Head of caudate nucleus (tissue), 42 donors: ENCODE data around the gene NHS.
"Not testable (repeated sequence)": the region's sequence is repeated elsewhere in the genome, so short reads cannot be mapped to it uniquely, and the experiment has no call there.

Experiments
- DNase-seq, 42 donors: peaks; one replicate each; pipeline versions ENCODE4 v3.0.0 to v3.0.0-alpha.2; 2020 to 2021; ENCODE audit warnings: mixed read lengths in 7 of 42
- intact Hi-C: fragments of 100-400 bp; cut with DNase I; formaldehyde crosslinking; loops from one replicate; pipeline ENCODE4 v1.15.0; 2022

NHS gene

GRCh38 chrX:17560385-17560784 lies 185.4 kb downstream of the NHS start:
- DNase-seq: no peak
- intact Hi-C loops: no loop called here

- no peak for DNase-seq
- intact Hi-C loops: no loop called here
These were observed 188.1 kb downstream of the NHS start for GRCh38 chrX:17563076-17563475.

- no peak for DNase-seq
- intact Hi-C loops: no loop called here
These were observed 188.5 kb downstream of the NHS start for GRCh38 chrX:17563515-17563914.

- intact Hi-C loops: no loop called here
- DNase-seq: no peak
These were observed 189.8 kb downstream of the NHS start for GRCh38 chrX:17564689-17565409.

- no peak for DNase-seq
- intact Hi-C loops: no loop called here
These were observed 191.7 kb downstream of the NHS start for GRCh38 chrX:17566740-17567139.

GRCh38 chrX:17567187-17567586 lies 192.2 kb downstream of the NHS start:
- intact Hi-C loops: no loop called here
- DNase-seq: no peak

GRCh38 chrX:17567821-17568220 lies 192.8 kb downstream of the NHS start:
- no peak for DNase-seq

GRCh38 chrX:17568804-17569203 lies 193.8 kb downstream of the NHS start:
- DNase-seq, intact Hi-C loops: not testable (repeated sequence)

More at GRCh38 chrX:17567821-17568220, 192.8 kb downstream of the NHS start:
- intact Hi-C loops: no loop called here

- DNase-seq: no peak
- intact Hi-C loops: no loop called here
These were observed 204.0 kb downstream of the NHS start for GRCh38 chrX:17579026-17579425.

GRCh38 chrX:17580539-17581152 lies 205.6 kb downstream of the NHS start:
- intact Hi-C loops: no loop called here
- DNase-seq: peak in 5 of 42 donors; percentile 2 to 19 (median 11)

GRCh38 chrX:17581641-17582040 lies 206.6 kb downstream of the NHS start:
- DNase-seq: no peak
- intact Hi-C loops: no loop called here

GRCh38 chrX:17584248-17584681 lies 209.3 kb downstream of the NHS start:
- intact Hi-C loops: no loop called here
- DNase-seq: no peak

- intact Hi-C loops: no loop called here
- DNase-seq: no peak
These were observed 210.0 kb downstream of the NHS start for GRCh38 chrX:17585006-17585405.

- no peak for DNase-seq
- intact Hi-C loops: no loop called here
These were observed 212.4 kb downstream of the NHS start for GRCh38 chrX:17587366-17587765.

- DNase-seq: no peak
- intact Hi-C loops: no loop called here
These were observed 213.3 kb downstream of the NHS start for GRCh38 chrX:17588303-17588702.

GRCh38 chrX:17590892-17591740 lies 216.1 kb downstream of the NHS start:
- intact Hi-C loops: no loop called here

GRCh38 chrX:17591741-17592110 lies 216.7 kb downstream of the NHS start:
- intact Hi-C loops: no loop called here
- DNase-seq: peak in 1 of 42 donors; percentile 35

More at GRCh38 chrX:17590892-17591740, 216.1 kb downstream of the NHS start:
- DNase-seq: peak; percentile 8 to 74 (median 50)

- intact Hi-C loops: no loop called here
- DNase-seq: no peak
These were observed 217.1 kb downstream of the NHS start for GRCh38 chrX:17592117-17592516.

- intact Hi-C loops: no loop called here
These were observed 219.7 kb downstream of the NHS start for GRCh38 chrX:17594693-17595092.

GRCh38 chrX:17595456-17596035 lies 220.5 kb downstream of the NHS start:
- no peak for DNase-seq
- intact Hi-C loops: no loop called here

More at GRCh38 chrX:17594693-17595092, 219.7 kb downstream of the NHS start:
- DNase-seq: no peak
